HG02763 (cell line): ENCODE results near the gene TMEM18.

Experiments used
- ATAC-seq: cut with Tn5 transposase; IDR thresholded peaks from one replicate; pipeline ENCODE4 v1.9.1; 2021; ENCODE audit warnings: mild to moderate bottlenecking, moderate library complexity; ENCODE audit not compliant: unreplicated experiment

TMEM18 gene

GRCh38 chr2:673615-674320 lies 3.4 kb downstream of the TMEM18 start:
- ATAC-seq = no peak

- no peak for ATAC-seq
Observed at GRCh38 chr2:673016-673415, 4.2 kb downstream of the TMEM18 start.

GRCh38 chr2:672606-672905 lies 4.7 kb downstream of the TMEM18 start:
- no peak for ATAC-seq

- no peak for ATAC-seq
Observed at GRCh38 chr2:671787-672605, 5.2 kb downstream of the TMEM18 start.

- no peak for ATAC-seq
Observed at GRCh38 chr2:671072-671471, 6.1 kb downstream of the TMEM18 start.

- ATAC-seq = no peak
Observed at GRCh38 chr2:670637-671036, 6.6 kb downstream of the TMEM18 start.

GRCh38 chr2:669323-669722 lies 7.9 kb downstream of the TMEM18 start:
- ATAC-seq = no peak

- ATAC-seq = no peak
Observed at GRCh38 chr2:668000-668398, 9.2 kb downstream of the TMEM18 start.

- ATAC-seq = no peak
Observed at GRCh38 chr2:667332-667999, 9.7 kb downstream of the TMEM18 start.

- ATAC-seq = no peak
Observed at GRCh38 chr2:666441-666840, 10.8 kb downstream of the TMEM18 start.

GRCh38 chr2:665340-666073 lies 11.7 kb downstream of the TMEM18 start:
- no peak for ATAC-seq

GRCh38 chr2:664063-664462 lies 13.1 kb downstream of the TMEM18 start:
- no peak for ATAC-seq

GRCh38 chr2:663221-663620 lies 14.0 kb downstream of the TMEM18 start:
- ATAC-seq = no peak

- no peak for ATAC-seq
Observed at GRCh38 chr2:661360-661635, 15.9 kb downstream of the TMEM18 start.

- no peak for ATAC-seq
Observed at GRCh38 chr2:660586-661359, 16.4 kb downstream of the TMEM18 start.

GRCh38 chr2:660029-660428 lies 17.2 kb downstream of the TMEM18 start:
- no peak for ATAC-seq

GRCh38 chr2:658426-658825 lies 18.8 kb downstream of the TMEM18 start:
- ATAC-seq = no peak

- no peak for ATAC-seq
Observed at GRCh38 chr2:657766-658165, 19.4 kb downstream of the TMEM18 start.

- no peak for ATAC-seq
Observed at GRCh38 chr2:656676-657075, 20.5 kb downstream of the TMEM18 start.

GRCh38 chr2:655626-656025 lies 21.6 kb downstream of the TMEM18 start:
- no peak for ATAC-seq

- ATAC-seq = no peak
Observed at GRCh38 chr2:654896-655295, 22.3 kb downstream of the TMEM18 start.
